Globus pallidus (tissue), 1 donor: ENCODE data around the gene DOK1.

ENCODE experiments used
- DNase-seq: peaks from one replicate; pipeline ENCODE4 v3.0.0-alpha.2; 2015; ENCODE audit warnings: low spot score

Gene DOK1

DNA sequence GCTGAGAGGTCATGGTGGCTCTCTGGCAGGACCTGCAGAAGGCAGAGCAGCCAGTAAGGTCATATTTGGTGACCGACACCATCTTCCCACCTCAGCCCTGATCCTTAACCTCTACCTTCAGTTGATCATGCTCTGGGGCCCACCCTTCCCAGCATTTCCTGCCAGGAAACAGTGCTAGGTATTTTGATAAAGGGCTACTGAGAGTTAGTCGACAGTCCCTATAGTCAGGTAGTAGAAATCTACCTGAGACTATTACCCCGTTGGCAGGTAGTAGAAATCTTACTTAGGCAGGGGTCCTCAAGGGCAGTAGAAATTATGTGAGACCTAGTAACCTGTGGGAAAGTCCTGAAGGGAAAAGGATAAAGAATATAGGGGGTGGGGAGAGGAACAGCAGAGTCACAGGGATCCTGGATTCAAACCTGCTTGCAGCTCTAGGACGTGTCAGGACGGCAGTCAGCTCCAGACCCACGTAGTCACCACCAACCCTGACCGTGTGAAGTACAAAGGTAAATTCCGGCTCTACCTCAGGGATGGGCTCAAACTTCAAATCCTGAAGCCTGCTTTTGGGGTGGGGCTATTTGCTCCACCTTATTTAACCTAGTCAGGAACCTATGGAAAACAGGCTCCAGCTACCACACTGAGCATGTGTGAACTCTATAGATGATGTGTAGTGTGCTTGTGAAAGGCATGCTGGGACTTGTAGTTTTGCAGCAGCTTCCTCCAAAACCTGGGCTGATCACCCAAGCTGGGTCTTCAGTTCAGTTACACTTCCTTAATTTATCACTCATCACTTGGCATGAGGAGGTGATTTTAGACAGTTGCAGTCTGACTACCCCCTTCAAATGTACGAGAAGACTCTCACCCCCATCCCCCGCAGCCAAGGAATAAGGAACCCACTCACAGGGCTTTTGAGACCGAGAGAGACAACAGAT is 28.5 kb upstream of the DOK1 start, which contains the start of gene DQX1:
DQX1 (minus strand) TSS at position 515 of the 932 bp plus-strand sequence; CDS start at position 13, 502 bp downstream.
- DNase-seq, result no peak

DNA sequence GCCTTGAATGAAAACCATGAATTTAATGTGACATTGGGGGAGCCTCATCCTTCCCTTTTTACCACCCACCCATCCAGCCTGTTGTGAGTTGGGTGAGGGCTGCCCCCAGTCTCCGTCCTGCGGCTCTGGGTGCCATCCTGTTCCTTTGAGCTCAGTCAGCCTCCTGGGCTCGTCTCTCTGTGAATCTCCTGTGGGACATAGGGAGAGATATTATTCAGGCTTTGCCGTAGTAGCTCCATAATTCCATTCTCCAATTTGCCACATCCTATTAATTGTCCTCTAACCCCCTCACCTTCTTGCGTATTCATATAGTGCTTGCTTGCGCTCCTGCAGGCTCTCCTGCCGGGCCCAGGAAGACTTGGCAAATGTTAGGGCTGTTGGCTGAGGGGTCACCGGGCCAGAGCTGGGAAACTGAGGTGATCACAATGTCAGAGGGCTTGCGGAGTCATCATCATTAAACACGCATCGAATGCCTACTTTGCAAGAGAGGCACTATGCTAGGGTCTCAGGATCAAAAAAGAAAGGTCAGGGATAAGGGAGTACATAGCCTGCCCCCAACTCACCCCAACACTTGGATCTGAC is 27.8 kb upstream of the DOK1 start:
- DNase-seq, result no peak

DNA sequence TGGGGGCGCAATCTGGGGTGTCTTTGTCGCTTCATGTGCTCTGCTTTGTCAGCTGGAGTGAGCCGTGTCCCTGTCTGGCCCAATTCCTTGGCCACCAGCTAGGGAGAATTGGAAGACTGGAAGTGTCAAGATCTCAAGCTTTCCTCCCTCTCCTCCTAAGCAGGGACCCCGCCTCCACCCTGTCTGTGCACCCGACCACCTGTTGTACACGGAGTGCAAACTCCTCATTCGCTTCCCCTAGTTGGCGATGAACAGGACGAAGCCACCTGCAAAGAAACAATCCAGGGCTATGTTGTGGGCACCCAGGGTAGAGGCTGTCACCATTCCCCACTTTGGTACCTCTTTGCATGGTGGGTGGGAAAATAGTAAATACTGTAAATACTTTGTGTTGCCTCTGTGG is 26.8 kb upstream of the DOK1 start:
- DNase-seq, result no peak

DNA sequence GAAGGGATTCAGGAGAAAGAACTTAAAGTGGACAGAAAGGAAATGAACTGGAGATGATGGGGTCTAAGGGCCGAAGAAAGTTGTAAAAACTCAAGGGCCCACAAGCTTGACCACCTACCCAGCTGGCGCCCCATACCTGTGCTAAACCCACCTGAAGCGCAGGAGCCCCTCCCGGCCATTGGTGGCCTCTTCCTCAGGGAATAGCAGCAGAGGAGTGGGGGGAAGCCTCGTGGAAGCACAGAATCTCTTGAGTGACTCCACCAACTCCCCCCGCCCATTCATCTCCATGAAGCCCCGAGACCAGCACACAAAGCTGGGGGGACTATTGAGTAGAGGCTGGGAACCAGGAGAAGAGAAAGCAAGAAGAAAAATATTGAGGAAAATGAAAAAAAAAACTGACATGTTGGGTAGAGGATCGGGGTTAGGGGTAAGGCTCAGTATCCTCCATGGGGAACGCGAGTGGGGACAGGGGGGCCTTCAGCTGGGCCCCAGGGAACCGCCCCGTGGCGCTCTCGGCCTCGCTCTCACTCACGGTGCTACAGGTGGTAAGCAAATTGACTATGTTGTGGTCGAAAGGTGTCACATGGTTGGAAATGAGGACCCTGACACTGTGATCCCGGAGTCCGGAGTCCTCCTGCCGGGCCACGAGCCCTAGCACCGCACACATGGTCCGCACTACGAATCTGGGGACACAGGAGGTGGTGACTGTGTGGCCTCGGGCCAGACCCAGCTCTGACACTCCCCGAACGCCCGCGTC is 25.7 kb upstream of the DOK1 start:
- no peak for DNase-seq

DNA sequence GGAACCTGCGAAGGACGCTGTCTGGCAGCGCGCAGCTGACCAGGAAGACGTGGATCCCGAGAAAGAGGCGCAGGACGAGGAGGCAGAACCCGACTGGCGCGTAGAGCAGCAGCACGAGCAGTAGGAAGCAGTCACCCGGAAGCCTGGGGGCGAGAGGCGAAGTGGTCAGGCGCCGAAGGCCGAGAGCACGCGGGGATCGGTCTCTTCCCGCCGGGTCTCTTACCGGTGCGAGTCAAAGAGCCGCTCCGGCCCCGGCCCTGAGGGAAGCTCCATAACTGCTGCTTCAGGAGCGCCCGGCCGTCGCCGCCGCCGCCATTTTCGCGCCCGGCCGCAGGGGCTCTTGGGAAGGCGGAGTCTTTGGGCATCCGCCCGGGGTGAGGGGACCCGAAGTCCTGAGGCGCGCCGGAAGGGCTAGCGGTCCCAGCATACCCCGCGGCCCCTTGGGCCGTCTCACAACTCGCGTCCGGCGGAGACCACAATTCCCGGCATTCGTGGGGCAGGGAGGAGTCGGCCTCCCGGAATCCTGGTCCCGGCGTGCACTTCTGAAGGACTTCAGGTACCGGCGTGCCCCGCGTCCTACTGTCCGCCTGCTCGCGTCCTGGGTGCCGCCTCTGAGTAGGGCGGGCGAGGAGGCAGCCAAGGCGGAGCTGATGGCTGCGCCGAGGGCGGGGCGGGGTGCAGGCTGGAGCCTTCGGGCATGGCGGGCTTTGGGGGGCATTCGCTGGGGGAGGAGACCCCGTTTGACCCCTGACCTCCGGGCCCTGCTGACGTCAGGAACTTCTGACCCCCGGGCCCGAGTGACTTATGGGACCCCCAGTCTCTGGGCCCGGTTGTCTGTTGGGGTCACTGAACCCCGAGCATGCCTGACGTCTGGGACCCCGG is 24.9 kb upstream of the DOK1 start, which contains the start of the genes AUP1 and HTRA2:
AUP1 (minus strand) TSS at position 350 of the 882 bp plus-strand sequence; CDS start at position 273, 77 bp downstream.
HTRA2 (plus strand) TSS at position 577 of the 882 bp plus-strand sequence; CDS start at position 651, 74 bp downstream.
- peak; percentile 98 for DNase-seq

DNA sequence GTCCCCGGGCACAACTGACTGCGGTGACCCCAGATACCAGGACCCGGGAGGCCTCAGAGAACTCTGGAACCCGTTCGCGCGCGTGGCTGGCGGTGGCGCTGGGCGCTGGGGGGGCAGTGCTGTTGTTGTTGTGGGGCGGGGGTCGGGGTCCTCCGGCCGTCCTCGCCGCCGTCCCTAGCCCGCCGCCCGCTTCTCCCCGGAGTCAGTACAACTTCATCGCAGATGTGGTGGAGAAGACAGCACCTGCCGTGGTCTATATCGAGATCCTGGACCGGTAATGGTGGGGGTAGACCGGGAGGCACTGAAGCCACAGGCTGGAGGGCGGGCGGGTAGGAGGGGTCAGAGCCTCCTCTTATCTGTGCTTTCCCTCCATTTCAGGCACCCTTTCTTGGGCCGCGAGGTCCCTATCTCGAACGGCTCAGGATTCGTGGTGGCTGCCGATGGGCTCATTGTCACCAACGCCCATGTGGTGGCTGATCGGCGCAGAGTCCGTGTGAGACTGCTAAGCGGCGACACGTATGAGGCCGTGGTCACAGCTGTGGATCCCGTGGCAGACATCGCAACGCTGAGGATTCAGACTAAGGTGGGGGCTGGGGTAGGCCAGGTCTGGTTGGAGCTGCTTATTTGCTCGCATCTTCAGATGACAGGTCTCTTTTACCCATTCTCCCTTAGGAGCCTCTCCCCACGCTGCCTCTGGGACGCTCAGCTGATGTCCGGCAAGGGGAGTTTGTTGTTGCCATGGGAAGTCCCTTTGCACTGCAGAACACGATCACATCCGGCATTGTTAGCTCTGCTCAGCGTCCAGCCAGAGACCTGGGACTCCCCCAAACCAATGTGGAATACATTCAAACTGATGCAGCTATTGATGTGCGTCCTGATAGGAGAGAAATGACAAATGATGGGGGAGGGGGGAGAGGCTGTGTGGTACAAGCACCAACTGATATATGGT is 24.0 kb upstream of the DOK1 start:
- no peak for DNase-seq

DNA sequence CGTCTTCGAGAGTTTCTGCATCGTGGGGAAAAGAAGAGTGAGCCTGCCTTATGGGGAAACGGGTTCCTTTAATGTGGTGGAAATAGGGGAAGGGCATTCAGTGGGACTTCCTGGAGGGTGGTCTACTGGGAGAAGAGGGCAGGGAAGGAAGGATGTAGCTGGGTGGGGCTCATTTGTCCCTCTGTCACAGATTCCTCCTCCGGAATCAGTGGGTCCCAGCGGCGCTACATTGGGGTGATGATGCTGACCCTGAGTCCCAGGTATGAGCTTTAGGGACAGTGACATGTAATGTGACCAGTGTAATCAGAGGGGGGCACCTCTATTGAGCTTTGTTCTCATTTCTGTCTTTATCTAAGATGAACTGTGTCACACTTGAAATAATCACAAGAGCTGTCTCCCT is 22.9 kb upstream of the DOK1 start:
- DNase-seq, result no peak

DNA sequence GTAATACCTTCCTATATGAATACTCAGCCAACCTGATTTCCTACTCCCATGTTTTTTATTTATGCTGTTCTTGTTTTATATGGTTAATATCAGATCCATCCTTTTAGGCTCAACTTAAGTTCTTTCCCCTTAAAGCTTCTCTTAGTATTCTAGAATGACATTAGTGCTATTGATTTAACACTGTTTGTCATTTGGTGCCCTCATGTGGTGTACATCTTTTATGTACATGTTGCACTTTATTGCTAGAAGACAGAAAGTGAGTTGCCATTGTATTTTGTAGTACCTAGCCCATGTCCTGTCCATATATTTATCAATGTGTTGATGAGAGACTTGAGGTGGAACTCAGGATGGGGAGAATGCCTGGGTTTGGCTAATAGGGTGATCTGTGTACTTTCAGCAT is 22.3 kb upstream of the DOK1 start:
- no peak for DNase-seq

DNA sequence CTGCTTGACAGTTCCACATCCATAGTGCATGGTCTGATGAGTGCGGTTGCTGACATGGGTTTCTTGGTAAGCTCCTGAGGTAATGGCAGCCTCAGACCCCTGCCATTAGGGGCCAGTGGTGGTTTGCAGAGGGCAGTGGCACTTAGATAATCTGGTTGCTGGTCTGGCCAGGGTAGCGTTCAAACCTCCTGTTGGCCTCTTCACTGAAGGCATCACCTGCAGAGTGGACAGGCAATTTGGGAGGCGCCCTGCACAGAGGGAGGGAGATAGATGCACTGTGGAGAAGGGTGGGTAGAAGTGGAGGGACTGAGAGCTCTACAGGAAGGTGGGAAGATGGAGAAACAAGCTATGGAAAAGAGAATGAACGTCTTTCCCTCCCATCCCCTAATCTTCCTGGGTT is 21.1 kb upstream of the DOK1 start:
- no peak for DNase-seq

DNA sequence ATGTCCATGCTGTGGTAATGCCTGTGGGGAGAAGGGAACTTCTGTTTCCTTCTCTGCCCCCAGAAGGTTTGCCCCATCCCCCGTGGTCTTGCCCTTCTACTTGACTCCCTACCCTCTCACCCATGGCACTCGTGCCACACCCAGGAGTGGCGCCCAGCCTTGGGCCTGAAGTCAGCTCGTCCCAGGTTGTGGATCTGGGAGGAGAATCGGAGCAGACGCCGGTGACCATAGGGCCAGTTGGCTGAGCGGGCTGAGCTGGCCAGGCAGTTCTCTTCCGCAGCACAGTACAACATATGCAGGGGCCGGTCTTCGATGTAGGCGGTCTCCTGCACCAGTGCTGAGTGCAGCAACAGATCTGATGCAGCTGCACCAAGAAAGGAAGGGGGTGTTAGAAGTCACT is 20.1 kb upstream of the DOK1 start:
- DNase-seq, result no peak

DNA sequence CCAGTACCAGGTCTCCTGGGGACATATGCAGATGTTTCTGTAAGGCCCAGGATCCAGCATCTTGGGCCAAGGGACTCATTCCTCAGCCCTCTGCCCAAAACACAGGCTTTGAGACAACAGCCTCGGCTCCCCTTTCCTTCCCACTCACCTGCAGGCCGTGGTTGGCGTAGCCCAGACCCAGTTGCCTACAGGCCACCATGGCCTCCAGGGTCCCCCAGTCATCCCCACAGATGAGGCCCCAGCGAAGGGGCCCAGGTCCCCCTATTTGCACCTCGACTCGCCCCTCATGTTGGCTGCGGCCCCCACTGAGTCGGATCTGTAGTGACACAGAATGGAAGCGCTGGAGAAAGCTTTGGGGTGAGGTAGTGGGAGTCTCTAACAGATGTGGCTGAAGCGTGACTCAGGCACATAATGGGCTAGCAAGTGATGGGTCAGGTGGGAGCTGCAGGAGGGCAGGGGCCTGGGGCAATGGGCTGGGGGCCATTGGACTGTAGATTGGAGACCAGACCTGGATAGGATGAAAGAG is 19.0 kb upstream of the DOK1 start:
- DNase-seq, result no peak

DNA sequence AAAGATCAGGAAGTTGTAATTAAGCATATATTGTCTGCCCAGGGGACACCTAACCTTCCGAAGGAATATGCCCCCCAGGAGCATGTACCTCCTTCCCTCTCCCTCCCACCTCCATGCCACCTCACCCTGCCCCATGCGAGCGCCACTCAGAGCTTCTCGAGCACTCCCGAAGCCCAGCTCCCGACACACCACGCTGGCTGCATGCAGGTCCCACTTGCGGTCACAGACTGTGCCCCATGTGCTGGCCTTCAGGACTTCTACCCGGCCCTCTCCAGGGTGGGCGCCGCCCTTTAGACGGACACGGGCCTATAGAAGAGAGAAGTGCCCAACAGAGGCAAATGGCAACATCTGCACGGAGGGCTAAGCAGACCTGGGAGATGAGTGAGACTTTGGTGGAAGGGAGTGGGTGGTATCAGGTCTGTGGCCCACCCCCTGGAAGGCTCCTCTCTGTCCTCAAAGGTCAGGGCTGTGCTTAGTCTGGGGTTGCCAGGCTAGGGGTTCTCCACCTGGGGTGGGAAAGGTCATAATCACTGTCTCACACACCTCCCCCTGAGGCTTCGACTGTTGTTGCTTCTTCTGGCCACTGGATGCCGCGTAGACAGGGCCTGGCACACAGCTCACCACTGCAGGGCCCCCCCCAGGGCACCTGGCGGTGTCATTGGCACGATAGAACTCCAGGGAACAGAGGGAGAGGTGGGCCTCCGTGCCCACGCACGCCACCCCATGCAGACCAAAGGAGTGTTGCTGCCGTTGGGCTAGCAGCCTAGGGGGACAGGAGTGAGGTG is 18.2 kb upstream of the DOK1 start:
- DNase-seq, result no peak

DNA sequence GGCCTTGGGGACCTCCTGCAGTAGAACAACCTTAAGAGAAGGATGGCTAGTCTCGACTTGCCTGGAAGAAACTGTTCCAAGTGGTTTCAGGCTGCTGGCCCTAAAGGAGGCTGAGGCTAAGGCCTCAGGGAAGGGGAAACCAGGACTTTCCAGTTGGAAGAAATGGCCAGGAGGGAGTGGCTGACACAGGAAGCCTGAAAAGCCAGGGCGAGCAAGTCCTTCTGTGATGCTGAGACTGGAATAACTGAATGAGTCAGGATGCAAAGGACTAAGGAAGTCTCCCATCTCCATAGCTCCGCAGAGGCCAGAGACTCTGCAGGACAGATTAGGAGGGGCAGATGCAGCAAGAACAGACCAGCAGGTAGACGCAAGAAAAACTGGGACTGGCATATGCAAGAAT is 17.4 kb upstream of the DOK1 start:
- DNase-seq, result no peak

DNA sequence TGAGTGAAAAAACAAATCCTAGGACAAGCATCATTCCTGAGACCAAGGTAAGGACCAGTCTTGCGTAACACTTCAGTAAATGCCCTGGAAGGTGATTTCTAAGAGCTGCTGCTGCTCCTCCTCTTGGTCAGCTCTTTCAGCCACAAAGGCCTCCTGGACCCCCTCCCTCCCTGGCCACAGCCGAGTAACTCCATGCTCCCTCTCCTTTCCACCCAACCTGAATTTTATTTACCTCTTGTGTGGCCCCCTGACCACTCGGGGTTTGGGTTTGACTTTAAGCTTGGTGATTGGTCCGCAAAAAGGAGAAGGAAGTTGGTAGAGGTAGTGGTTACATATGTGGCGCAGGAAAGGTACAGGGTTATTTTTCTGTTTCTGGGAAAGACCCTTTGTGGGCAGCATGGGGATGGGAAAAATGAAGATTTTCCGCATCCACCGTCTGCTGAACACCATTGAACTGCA is 15.6 kb upstream of the DOK1 start:
- DNase-seq, result no peak

DNA sequence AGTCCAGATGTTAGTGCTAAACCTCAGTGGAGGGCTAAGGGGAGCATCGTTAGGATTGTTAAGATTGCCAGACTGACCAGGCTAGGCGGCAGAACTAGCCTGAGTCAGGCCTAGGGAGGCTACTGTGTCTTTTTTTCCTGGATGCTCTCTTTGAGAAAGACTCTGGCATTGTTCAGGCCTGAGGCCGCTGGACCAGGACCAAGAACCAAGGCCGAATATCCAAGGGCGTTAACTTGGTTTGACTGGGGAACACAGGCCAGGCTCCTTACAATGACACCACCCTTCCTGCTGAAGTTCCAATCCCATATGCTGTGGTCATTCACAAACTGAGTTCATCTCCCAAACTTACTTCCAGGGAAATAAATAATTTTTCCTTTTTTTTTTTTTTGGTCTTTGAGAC is 14.2 kb upstream of the DOK1 start:
- DNase-seq, result no peak

DNA sequence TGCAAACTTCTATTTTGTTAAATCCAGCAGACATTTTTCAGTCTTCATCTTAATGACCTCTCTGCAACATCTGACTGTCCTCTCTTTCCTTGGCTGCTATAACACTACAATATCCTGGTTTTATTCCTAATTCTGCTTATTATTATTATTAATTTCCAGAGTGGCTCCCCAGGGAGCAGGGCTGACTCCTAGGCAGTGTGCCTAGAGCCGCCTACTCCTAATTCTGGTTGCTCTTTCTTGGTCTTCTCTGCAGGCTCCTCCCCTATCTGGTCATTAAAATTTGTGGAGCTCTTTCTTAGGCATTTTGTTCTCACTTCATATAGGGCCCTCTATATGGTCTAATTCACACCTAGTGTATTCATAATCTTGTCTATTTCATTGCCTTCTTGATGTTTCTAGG is 11.5 kb upstream of the DOK1 start:
- DNase-seq, result no peak

DNA sequence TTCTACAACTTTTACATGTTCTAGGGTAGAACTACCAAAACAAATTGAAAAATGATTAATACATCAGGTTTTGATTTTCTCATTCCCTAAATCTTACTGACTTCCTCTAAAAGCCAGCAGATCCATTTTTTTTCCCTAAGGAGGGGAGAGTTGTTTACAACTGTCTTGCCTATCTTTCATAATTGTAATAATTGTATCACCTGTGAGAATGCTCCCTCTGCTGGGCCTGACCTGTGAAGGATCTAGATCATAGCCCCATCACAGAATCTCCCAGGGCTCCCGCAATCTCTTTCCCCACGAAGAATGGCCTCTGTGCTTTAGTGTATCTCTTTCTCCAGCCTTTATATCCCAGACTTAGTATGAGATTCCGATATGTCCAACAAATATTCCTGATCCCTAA is 9.9 kb upstream of the DOK1 start:
- DNase-seq, result no peak

DNA sequence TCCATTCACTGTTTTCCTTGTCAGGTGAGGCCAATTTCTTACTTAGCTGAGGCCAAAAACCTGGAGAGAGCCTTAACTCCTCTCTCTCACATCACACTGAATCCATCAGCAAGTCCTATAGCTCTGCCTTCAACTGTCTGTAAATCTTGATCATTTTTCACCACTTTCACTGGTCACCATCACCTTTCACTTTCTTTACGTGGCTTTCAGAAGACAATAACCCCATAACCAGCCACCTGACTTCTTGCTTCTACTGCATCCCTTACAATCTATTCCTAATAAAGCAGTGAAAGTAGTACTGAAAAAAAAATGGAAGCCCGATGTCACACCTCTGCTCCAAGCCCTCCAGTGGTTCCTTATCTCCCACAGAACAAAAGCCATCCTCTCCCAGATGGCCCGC is 8.5 kb upstream of the DOK1 start:
- DNase-seq, result no peak

DNA sequence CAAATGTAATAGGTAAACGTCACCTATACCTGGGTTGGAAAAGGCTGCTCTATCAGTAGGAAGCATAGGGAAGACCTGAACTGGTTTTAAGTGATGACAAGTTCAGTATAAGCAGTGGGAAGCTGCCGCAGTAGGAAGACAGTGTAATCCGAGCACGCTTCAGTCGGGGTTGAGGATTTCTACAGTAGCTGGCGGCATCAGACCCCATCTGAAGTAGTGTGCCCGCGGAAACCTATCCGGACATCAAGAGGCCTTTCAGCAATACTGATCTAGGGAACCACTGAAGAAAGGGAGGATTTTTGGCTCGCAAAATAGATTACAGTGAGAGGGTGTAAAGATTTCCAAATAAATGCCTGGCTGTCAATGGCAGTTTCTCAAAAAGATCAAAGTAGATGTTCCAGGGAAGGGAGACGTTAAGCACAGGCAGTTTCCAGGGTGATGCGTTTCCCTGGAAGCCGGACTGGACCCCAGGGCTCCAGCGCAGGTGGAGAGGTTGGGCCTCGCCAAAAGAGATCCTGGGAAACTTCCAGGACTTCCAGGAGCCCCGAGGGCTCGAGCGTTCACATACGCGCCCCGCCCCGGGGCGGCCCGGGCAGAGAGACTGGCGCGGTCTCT is 6.1 kb upstream of the DOK1 start:
- no peak for DNase-seq
